HepG2 (cell line): ENCODE measurements around the gene IQCC. TPM values are rescaled to one million over a fixed set of nuclear protein-coding genes. Genes with fewer than 3 reads are reported as not detected.

Experiments
- BHLHE40 ChIP-seq: IDR thresholded peaks from 2 replicates; pipeline ENCODE4 v1.6.1; 2011; ENCODE audit warnings: low read length, improper control_type of control experiment
- FLYWCH1 ChIP-seq: sonication (generic); formaldehyde crosslinking; IDR thresholded peaks from 2 replicates; pipeline ENCODE4 v1.8.1; 2023; ENCODE audit warnings: mild to moderate bottlenecking, missing genetic modification reagents
- FOXC1 ChIP-seq: sonication (generic); formaldehyde crosslinking; IDR thresholded peaks from 2 replicates; pipeline ENCODE4 v1.8.0; 2022; ENCODE audit warnings: mild to moderate bottlenecking, missing genetic modification reagents, borderline replicate concordance
- FOXO1 ChIP-seq: sonication (generic); formaldehyde crosslinking; IDR thresholded peaks from 2 replicates; pipeline ENCODE4 v1.4.0; 2020; ENCODE audit warnings: missing genetic modification reagents
- GABPA ChIP-seq, 2 experiments: IDR thresholded peaks; 2 replicates each; pipeline ENCODE4 v1.6.1; 2011 to 2016; ENCODE audit warnings: low read depth in 2 of 2, low read length in 1 of 2, missing biosample characterization in 1 of 2, missing genetic modification characterization in 1 of 2
- KAT8 ChIP-seq: IDR thresholded peaks from 2 replicates; pipeline ENCODE4 v1.6.1; 2016; ENCODE audit warnings: missing genetic modification reagents, missing compliant biosample characterization
- MAFG ChIP-seq: sonication (generic); formaldehyde crosslinking; IDR thresholded peaks from 2 replicates; pipeline ENCODE4 v1.5.1; 2020; ENCODE audit warnings: mild to moderate bottlenecking, missing genetic modification reagents
- PAX8 ChIP-seq: sonication (generic); formaldehyde crosslinking; IDR thresholded peaks from 2 replicates; pipeline ENCODE4 v1.8.0; 2022; ENCODE audit warnings: mild to moderate bottlenecking, missing genetic modification reagents, borderline replicate concordance
- POLR2A ChIP-seq, 2 experiments: IDR thresholded peaks; 2 replicates each; pipeline ENCODE4 v1.6.1; 2011; ENCODE audit warnings: low read depth in 2 of 2, low read length in 2 of 2, mild to moderate bottlenecking in 1 of 2, moderate library complexity in 1 of 2; ENCODE audit not compliant: insufficient read depth in 1 of 2
- POLR2AphosphoS5 ChIP-seq: IDR thresholded peaks from 2 replicates; pipeline ENCODE4 v1.6.1; 2012; ENCODE audit warnings: low read depth, low read length
- RBFOX2 ChIP-seq: fragments of 200-400 bp; formaldehyde crosslinking; IDR thresholded peaks from 2 replicates; pipeline ENCODE4 v1.6.1; 2017; ENCODE audit warnings: low read depth, mild to moderate bottlenecking, low read length
- SNAPC5 ChIP-seq: sonication (generic); formaldehyde crosslinking; IDR thresholded peaks from 2 replicates; pipeline ENCODE4 v1.8.1; 2023; ENCODE audit warnings: mild to moderate bottlenecking, missing genetic modification reagents, borderline replicate concordance
- SRSF1 ChIP-seq: fragments of 200-400 bp; formaldehyde crosslinking; optimal IDR thresholded peaks from 2 replicates; pipeline ENCODE3; 2017; ENCODE audit warnings: mild to moderate bottlenecking, low read depth, low read length, moderate library complexity
- TAF15 ChIP-seq: fragments of 200-400 bp; formaldehyde crosslinking; IDR thresholded peaks from one replicate; pipeline ENCODE4 v1.6.1; 2018; ENCODE audit warnings: mild to moderate bottlenecking, low read depth, low read length; ENCODE audit not compliant: poor library complexity, severe bottlenecking
- ZBTB14 ChIP-seq: sonication (generic); formaldehyde crosslinking; IDR thresholded peaks from 2 replicates; pipeline ENCODE4 v1.4.0; 2020; ENCODE audit warnings: missing genetic modification reagents
- ZC3H4 ChIP-seq: sonication (generic); formaldehyde crosslinking; IDR thresholded peaks from 2 replicates; pipeline ENCODE4 v1.4.0; 2020; ENCODE audit warnings: missing genetic modification reagents, borderline replicate concordance
- ZNF496 ChIP-seq: sonication (generic); formaldehyde crosslinking; IDR thresholded peaks from 2 replicates; pipeline ENCODE4 v1.8.1; 2023; ENCODE audit warnings: mild to moderate bottlenecking, moderate library complexity, missing genetic modification reagents; ENCODE audit not compliant: insufficient replicate concordance
- ZNF598 ChIP-seq: sonication (generic); formaldehyde crosslinking; IDR thresholded peaks from 2 replicates; pipeline ENCODE4 v1.5.1; 2020; ENCODE audit warnings: mild to moderate bottlenecking, missing genetic modification reagents, borderline replicate concordance
- ZNF652 ChIP-seq: IDR thresholded peaks from 2 replicates; pipeline ENCODE4 v1.6.1; 2016; ENCODE audit warnings: low read depth, borderline replicate concordance
- ZNF687 ChIP-seq: sonication (generic); formaldehyde crosslinking; IDR thresholded peaks from 2 replicates; pipeline ENCODE4 v1.5.1; 2020; ENCODE audit warnings: mild to moderate bottlenecking, missing genetic modification reagents, moderate library complexity
- ZNF724P ChIP-seq: sonication (generic); formaldehyde crosslinking; IDR thresholded peaks from 2 replicates; pipeline ENCODE4 v1.8.0; 2022; ENCODE audit warnings: missing genetic modification reagents, borderline replicate concordance
- polyA plus RNA-seq, 8 experiments: library from polyadenylated mRNA; depleted of rRNA in 3 of 8; stranded (reverse) in 7 of 8; unstranded in 1 of 8; fragments of >200 nt; fragmentation: Illumina TruSeq in 4 of 8; extraction: Trizol in 4 of 8; gene quantifications; 2 replicates each; pipeline versions ENCODE4 v1.2.1 to v1.2.3, GENCODE V29; 2011 to 2016; ENCODE audit warnings: low read depth in 4 of 8, missing spikeins in 1 of 8, mixed read lengths in 1 of 8; ENCODE audit not compliant: insufficient read depth in 1 of 8
- total RNA-seq, 5 experiments: library from RNA; depleted of rRNA; stranded (reverse); fragments of >200 nt; fragmentation: Illumina TruSeq; extraction: Trizol; gene quantifications; 2 replicates each; pipeline ENCODE4 v1.2.3, GENCODE V29; 2016; ENCODE audit warnings: low read depth in 1 of 5

IQCC gene
- total and polyA plus RNA-seq, 2 of the 13 experiments (the other 11 are each of a cell fraction or from before 2014, with no cell fraction given), result 1.7 to 3.0 TPM

- TF ChIP-seq ZNF496 (CRISPR knock-in tag) (no peak), TAF15 (no peak), SNAPC5 (CRISPR knock-in tag) (peak; percentile 89), KAT8 (CRISPR knock-in tag) (no peak), MAFG (no peak), GABPA (IDR thresholded peaks at IDR 0.05; ENCODE audit: low read depth, low read length) (no peak), GABPA (CRISPR knock-in tag; IDR thresholded peaks at IDR 0.05; ENCODE audit: low read depth) (no peak), ZC3H4 (CRISPR knock-in tag) (0 out of 2 replicates have a peak, but pooled peaks have one; percentile 65), ZNF687 (CRISPR knock-in tag) (peak; percentile 90), FLYWCH1 (CRISPR knock-in tag) (no peak), PAX8 (CRISPR knock-in tag) (no peak), BHLHE40 (no peak), FOXO1 (no peak), FOXC1 (CRISPR knock-in tag) (0 out of 2 replicates have a peak, but pooled peaks have one; percentile 65), POLR2A (IDR thresholded peaks at IDR 0.05; ENCODE audit: insufficient read depth in 1 of 2, low read depth in 2 of 2, low read length in 2 of 2) (peak in 1 of 2 experiments; percentile 79; a peak in 3 of 4 replicates), SRSF1 (peak; percentile 32), ZNF598 (CRISPR knock-in tag) (no peak), ZNF652 (CRISPR knock-in tag) (no peak), RBFOX2 (peak; percentile 49; the same call in 1 of the 2 replicates), ZBTB14 (CRISPR knock-in tag) (no peak), POLR2AphosphoS5 (peak; percentile 63), ZNF724P (CRISPR knock-in tag) (no peak)
Measured at GRCh38 chr1:32250893-32251716, 45.6 kb downstream of the IQCC start, which contains the start of gene LCK (continued).
